ENCODE results near the gene RFX7.

The RFX7 gene

DNA sequence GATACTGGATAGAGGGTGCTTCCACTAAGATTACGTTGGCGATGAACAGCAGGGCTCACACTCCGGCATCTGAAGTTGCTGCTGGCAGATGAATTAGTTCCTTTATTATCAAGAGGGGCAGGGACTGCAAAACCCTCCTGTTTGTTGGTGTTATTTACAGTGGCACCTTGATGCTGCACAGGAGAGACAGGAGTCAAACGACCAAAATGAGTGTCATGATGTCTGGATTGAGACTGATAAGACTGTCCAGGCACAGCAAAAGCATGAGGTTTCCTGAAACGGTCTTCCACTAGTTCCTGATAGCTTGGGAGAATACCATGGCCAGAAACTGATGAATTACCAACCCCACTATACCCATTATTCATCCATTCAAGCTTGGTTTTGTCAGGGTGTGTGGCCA, 149.5 kb downstream of the RFX7 start:
- H3K27ac Mint-ChIP-seq: no peak overlapping the region
- H3K36me3 Mint-ChIP-seq (ENCODE audit: low read depth): peaks cover 72% of the 10 kb centered on the region
- no peak overlapping the region for H3K4me3 Mint-ChIP-seq
- H3K4me1 Mint-ChIP-seq: no peaks in the 10 kb centered on the region
- no peaks in the 10 kb centered on the region for H3K9me3 Mint-ChIP-seq
- H3K27me3 Mint-ChIP-seq (ENCODE audit: low read depth, poor library complexity): no peaks in the 10 kb centered on the region
- DNase-seq: no peak
- no peak for TF ChIP-seq CTCF (IDR thresholded peaks at IDR 0.05)

DNA sequence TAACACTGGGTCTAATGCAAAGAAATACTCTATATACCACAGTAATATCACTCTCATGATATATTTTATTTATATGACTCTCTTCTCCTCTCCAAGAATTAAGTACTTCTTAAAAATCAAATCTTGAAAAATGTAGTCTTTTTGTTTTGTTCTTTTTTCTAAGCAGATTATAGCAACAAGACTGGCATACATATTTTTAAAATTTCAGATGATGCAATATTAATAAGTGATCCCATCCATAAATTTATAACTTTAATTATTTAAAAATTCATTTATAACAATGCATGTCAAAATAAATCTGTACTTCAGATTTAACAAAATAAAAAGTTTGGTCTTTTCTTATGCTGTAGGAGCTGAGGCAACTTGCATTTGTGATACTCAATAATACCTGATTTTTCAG, 155.3 kb downstream of the RFX7 start:
- DNase-seq: no peak
- TF ChIP-seq CTCF (IDR thresholded peaks at IDR 0.05): no peak
- H3K4me1 Mint-ChIP-seq: no peaks in the 10 kb centered on the region
- no peaks in the 10 kb centered on the region for H3K9me3 Mint-ChIP-seq
- no peak overlapping the region for H3K27ac Mint-ChIP-seq
- no peaks in the 10 kb centered on the region for H3K27me3 Mint-ChIP-seq (ENCODE audit: low read depth, poor library complexity)
- no peak overlapping the region for H3K4me3 Mint-ChIP-seq
- H3K36me3 Mint-ChIP-seq (ENCODE audit: low read depth): peaks cover 17% of the 10 kb centered on the region

DNA sequence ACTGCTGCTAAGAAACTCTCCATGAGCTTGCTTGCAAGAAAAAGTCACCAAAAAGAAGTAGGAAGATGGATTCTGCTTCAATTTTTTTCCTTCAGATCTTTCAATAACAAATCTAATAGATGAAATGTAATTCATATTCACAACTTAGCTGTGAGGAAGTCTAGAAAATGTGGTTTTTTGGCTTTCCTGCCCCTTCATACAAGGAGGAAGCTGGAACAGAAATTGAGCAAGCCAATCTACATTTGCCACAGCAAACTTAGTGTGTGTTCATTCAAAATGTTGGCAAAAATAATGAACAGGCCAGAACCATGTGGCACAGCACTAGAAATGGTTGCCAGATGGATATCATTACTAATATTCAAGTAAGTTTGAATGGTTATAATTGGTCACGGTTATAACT, 157.1 kb downstream of the RFX7 start:
- TF ChIP-seq CTCF (IDR thresholded peaks at IDR 0.05): no peak
- no peaks in the 10 kb centered on the region for H3K27me3 Mint-ChIP-seq (ENCODE audit: low read depth, poor library complexity)
- no peaks in the 10 kb centered on the region for H3K9me3 Mint-ChIP-seq
- no peak overlapping the region for H3K27ac Mint-ChIP-seq
- H3K36me3 Mint-ChIP-seq (ENCODE audit: low read depth): peaks cover 5% of the 10 kb centered on the region
- no peak for DNase-seq
- H3K4me1 Mint-ChIP-seq: no peaks in the 10 kb centered on the region
- no peak overlapping the region for H3K4me3 Mint-ChIP-seq

DNA sequence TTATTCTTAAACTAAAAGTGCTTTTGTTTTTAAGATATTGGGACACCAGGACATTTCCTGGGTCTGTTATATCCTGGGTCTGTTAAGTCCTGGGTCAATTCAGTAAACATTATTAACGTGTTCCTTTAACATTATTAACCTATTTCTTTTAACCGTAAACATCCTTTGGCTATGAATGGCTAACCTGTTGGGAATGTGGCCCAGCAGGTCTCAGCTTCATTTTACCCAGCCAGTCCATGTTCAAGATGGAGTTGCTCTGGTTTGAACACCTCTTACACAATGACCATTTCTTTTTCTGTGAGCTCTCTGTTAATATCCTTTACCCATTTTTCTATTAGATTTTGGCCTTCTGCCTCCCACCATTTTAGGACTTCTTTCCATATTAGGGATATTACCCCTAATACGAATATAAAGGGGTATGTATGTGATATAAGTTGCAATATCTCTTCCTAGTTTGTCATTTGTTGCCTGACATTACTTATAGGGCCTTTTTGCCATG, 161.4 kb downstream of the RFX7 start:
- Mint-ChIP-seq H3K36me3 (ENCODE audit: low read depth) (no peaks in the 10 kb centered on the region), H3K4me3 (no peak overlapping the region), H3K27ac (no peak overlapping the region), H3K27me3 (ENCODE audit: low read depth, poor library complexity) (no peaks in the 10 kb centered on the region), H3K4me1 (no peaks in the 10 kb centered on the region), H3K9me3 (peaks cover 8% of the 10 kb centered on the region)
- no peak for TF ChIP-seq CTCF (IDR thresholded peaks at IDR 0.05)
- DNase-seq: no peak

- no peaks in the 10 kb centered on the region for H3K27me3 Mint-ChIP-seq (ENCODE audit: low read depth, poor library complexity)
- DNase-seq: no peak
- no peak for TF ChIP-seq CTCF (IDR thresholded peaks at IDR 0.05)
- H3K9me3 Mint-ChIP-seq: peaks cover 8% of the 10 kb centered on the region
- no peaks in the 10 kb centered on the region for H3K4me1 Mint-ChIP-seq
- H3K36me3 Mint-ChIP-seq (ENCODE audit: low read depth): no peaks in the 10 kb centered on the region
- H3K27ac Mint-ChIP-seq: no peak overlapping the region
- no peak overlapping the region for H3K4me3 Mint-ChIP-seq
These were observed 166.6 kb downstream of the RFX7 start for GRCh38 chr15:56077081-56077480.

DNA sequence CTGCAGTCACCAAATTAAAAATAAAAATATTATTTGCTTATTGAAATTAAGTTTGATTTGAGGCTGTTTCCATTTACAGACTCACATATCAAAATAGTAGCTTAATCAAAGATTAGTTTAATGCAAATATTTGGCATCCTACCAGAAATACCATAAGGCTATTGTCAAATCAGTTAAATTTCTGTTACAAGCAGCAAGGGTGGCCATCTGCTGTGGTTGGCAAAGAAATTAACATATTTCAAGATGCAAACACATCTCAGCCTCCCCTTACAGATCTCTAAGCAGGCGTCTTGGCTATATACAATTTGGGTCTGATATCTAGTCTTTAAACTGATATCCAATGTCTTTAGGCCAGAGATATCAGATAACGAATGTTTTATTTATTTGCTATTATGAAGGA, 167.0 kb downstream of the RFX7 start:
- TF ChIP-seq CTCF (IDR thresholded peaks at IDR 0.05): no peak
- DNase-seq: no peak
- Mint-ChIP-seq H3K27ac (no peak overlapping the region), H3K4me3 (no peak overlapping the region), H3K9me3 (peaks cover 11% of the 10 kb centered on the region), H3K27me3 (ENCODE audit: low read depth, poor library complexity) (no peaks in the 10 kb centered on the region), H3K4me1 (no peaks in the 10 kb centered on the region), H3K36me3 (ENCODE audit: low read depth) (no peaks in the 10 kb centered on the region)

Measured in nephron progenitor cell (in vitro differentiated cells).